GM21825 (cell line): Measurements from ENCODE around the gene PDE6A.
"Not testable (repeated sequence)": the region's sequence is repeated elsewhere in the genome, so short reads cannot be mapped to it uniquely, and the experiment has no call there.

ENCODE experiments used
- ATAC-seq: cut with Tn5 transposase; IDR thresholded peaks from one replicate; pipeline ENCODE4 v1.9.1; 2021; ENCODE audit warnings: mild to moderate bottlenecking, moderate library complexity; ENCODE audit not compliant: unreplicated experiment

Gene PDE6A

DNA sequence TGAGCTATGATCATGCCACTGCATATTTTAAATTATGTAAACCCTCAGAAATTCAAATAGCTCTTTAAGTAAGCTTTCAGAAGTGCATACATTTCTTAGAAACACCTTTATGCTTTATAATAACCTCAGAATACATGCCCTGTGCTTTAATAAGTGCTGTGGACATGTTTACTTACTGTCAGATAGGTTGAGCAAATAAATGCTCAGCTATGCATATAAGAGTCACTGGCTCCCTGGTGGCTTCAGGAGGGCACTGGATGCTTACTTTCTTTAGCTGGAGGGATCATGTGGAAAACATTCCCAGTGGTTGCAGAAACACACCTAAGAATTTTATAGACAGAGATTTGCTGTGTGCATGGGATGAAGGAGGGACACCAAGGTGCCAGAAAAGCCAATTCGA lies 74.4 kb downstream of the PDE6A start:
- ATAC-seq: no peak

DNA sequence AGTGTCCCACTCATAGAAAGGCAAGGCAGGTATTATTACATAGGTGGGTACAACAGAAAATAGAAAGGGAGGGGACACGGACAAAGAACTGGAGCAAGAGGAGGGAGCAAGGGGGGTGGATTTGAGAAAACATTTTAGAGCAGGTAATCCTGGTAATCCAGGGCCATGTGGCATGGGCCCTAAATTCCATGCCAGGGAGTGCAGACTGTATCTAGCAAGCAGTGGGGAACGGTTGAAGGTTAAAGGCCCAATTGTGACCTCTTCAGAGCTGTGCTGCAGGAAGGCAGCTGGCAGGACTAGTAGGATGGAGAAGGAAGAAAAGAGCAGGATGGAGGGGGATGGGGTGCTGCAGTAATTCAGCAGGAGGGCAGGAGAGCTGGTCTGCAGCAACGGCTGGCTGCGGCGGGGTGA lies 75.2 kb downstream of the PDE6A start:
- ATAC-seq: no peak

DNA sequence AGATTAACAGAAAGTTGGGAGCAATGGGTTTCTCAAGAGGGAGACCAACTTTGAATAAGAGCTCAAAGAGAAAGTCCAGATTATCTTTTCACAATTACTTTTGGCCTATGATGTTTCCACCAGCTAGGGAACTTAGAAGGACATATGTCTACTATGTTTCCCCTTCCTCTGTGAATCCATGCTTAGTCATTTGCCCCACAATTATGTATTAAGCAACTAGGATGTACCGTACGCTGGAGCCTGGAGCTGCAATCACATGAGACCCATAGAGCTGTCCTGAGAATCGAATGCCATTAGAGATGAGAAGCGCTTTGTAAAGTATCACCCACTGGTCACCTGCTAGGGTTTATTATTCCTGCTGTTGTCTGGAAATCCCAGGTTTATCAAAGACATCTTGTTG lies 78.8 kb downstream of the PDE6A start:
- no peak for ATAC-seq

DNA sequence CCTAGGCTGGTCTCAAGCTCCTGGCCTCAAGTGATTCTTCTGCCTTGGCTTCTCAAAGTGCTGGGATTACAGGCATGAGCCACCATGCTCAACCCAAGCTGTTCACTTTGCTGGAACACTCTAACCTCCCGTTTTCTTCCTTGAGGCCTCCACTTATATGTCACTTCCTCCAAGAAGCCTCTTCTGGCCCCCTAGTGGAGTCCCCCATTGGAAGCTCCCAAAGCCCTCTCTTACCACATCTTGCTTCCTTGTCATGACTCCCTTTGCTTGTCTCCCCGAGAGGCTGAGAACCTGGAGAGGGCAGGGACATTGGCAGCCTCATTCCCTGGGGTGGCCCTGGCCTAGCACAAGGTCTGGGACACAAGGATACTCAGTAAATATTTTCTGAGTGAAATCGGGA lies 80.8 kb downstream of the PDE6A start:
- no peak for ATAC-seq

DNA sequence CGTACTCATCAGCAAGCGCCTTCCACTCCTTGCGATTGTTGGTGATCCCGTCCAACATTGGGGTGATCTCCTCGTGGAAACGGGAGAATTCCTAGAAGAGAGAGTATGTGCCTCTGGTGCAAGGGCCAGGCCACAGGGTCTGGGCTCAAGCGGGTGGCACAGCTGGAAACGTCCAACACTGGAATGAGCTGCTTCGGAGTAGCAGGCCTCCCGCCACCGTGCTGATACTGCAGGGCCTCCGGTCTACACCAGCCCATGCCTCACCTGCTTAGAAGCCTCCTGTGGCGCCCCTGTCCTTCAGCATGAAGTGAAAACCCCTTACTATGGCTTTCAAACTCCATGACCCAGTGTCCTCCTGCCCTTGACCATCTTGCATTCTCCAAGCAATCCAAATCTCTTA lies 81.4 kb downstream of the PDE6A start:
- no peak for ATAC-seq

DNA sequence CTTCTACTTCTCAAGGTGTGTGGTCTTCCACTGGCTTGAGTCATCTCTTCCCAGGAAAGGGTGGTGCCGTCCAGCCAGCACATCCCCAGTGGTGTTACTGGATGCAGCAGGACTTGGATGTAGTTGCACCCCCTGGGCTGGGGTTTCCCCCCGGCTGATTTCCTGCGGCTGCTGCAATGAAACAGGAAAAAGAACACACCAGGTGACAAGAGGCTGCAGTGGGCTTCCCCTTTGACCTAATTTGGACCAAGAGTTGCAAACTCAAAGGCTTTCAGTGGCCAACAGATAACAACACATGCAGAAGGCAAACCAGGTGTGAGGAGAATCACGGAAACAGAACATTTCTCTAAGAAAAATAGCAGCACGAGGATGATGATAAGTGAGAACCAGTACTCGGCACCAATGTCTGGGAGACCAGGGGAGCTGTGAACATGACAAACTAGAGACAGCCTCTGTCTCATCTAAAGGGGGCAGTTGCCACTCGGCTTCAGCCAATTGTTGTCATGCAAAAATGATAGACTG lies 83.7 kb downstream of the PDE6A start:
- peak; percentile 83 for ATAC-seq

DNA sequence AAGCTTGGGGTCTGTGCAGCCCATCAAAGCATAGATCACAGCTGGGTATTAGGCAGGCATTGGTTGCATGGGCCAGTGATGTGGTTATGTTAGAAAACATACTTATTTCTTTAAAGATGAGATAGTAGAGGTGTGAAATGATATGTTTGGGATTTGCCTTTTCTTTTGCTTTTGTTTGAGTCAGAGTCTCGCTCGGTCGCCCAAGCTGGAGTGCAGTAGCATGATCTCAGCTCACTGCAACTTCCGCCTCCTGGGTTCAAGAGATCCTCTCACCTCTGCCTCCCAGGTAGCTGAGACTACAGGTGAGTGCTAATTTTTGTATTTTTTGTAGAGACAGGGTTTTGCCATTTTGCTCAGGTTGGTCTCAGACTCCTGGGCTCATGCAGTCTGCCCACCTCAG lies 84.8 kb downstream of the PDE6A start:
- no peak for ATAC-seq

DNA sequence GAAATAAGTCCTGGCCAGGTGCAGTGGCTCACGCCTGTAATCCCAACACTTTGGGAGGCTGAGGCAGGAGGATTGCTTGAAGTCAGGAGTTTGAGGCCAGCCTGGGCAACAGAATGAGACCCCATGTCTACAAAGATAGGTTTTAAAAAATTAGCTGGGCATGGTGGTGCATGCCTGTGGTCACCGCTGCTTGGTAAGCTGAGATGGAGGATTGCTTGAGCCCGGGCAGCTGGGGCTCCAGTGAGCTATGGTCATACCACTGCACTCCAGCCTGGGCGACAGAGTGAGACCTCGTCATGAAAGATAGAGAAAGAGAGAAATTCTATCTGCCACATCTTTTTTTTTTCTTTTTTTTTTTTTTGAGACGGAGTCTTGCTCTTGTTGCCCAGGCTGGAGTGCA lies 86.1 kb downstream of the PDE6A start:
- ATAC-seq: not testable (repeated sequence)

DNA sequence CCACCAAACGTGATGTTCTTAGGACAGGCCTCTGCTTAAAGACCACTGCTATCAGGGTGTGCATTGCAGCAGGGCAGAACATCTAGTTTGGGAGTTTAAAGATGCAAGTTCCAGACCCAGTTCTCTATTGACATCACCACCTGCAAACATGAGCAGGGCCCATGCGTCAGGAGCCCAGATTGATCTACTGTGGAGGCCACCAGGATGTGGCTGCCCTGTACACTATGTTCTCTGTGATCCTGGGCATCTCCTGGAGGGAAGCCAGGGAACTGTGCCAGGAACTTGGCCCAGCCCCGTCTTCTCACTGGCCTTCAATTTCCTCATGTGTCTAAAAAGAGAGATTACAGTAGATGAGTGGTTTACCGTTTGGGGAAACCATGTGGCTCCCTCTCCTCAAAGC lies 87.1 kb downstream of the PDE6A start:
- no peak for ATAC-seq

DNA sequence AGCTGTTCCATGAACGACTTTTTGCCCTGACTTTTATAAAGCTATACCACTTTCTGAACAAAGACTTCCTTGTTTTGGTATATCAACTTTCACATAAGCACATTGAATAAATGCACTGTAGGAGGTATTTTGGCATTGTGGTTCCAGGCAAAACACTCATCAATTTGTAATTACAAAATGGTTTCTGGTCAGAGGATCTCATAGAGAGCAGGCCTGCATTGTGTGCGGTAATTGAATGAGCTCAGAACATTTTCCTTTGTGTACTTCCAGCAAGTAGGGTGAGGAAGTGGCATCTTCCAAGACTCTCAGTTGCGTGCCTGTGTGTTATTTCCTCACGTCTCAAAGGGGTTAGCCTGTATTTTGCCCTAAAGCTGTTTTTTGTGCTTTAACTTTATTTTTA lies 89.2 kb downstream of the PDE6A start:
- ATAC-seq: no peak

DNA sequence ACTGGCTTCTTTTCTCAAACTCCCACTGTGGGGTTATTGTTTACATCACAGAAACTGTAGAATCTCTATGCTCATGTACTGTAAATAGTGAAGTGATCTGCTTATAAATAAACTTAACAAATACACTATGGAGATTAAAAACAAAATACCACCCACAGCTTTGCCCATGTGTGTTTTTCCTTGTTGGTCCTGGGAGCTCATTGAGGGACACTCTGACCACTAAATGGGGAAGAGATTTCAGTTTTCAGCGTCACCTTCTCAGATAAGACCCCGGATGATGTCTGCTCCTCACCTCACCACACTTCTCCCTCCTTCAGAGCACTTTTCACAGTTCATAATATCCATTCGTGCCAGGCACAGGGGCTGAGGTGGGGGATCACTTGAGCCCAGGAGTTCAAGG lies 89.7 kb downstream of the PDE6A start:
- no peak for ATAC-seq

DNA sequence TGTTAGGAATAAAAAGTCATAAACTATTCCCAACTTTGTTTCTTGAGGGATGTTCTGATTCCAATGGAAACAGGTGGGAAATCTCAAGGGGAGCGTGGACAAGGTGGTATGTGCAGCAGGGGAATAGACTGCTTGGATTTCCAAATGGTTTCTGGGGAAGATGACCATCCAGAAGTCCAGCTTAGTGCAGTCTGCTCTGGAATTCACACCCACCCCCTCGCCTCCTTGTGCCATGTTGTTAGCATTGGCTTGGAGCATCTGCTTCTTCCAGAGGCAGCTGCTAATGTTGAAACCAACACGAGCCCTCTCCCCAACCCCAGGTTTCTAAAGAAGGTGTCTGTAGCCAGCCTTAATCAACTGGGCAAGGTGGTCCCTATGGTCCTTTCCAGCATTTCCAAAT lies 90.9 kb downstream of the PDE6A start:
- ATAC-seq: no peak

DNA sequence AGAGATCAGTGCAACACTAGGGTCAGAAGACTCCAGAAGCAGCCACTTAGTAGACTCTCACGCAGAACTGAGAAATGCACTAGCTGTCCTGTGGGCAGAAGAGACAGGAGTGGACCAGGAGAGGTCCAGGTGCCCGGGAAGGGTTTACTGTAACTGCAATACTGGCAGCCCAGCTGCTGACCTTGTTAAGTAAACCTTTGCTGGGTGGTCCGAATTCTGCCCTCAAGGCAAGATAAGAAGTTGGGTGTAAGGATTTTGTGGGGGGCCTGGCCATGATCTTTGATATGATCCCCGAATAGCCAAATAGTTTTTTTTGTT lies 91.3 kb downstream of the PDE6A start:
- no peak for ATAC-seq

DNA sequence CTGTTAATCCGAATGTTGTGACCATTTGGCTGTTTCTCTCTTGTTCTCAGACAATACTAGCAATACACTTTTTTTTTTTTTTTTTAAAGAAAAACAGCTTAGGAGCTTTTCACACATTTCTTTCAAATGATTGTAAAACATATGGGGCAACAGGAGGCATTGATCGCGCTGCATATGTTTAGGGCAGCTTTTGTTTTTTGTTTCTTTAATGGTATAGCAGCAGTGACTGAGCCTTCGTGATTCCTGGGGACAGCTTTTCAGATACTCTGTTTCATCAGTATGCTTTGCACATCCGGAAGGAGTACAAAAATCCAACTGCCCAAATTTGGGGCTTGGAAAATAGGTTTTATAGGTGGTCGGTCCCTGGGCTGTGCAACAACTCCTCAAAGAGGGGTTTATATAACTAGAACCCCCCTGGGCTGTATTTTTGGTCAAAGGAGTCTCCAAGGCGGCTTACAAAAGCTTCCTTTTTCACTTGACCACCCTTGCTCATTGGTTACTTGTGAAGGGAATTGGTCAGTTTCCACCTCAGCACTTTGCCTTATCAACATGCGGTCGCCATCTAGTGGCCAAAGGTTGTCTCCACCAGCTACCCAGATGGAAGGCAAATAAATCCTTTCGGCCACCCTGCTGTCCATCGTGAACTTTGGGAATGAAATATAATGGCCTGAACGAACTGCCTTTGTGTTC lies 91.8 kb downstream of the PDE6A start:
- ATAC-seq: peak; percentile 58

DNA sequence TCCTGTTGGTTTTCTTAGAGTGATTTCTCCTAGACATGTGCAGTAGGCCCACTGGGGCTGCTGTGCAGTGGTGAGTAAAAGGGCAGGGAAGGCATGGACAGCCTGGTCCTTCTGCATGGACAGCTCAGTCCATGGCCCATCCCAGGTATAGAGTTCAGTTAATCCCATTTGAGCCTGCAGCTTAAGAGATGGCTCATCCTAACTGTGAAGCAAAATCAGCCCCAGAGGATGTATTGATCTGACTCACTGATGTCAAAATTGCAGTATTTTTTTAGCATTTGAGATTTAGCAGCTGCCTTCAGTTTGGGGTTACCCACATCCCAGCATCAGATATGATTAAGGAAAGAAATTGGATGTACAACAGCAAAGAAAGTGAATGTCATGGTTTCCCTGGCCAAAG lies 93.4 kb downstream of the PDE6A start:
- no peak for ATAC-seq

DNA sequence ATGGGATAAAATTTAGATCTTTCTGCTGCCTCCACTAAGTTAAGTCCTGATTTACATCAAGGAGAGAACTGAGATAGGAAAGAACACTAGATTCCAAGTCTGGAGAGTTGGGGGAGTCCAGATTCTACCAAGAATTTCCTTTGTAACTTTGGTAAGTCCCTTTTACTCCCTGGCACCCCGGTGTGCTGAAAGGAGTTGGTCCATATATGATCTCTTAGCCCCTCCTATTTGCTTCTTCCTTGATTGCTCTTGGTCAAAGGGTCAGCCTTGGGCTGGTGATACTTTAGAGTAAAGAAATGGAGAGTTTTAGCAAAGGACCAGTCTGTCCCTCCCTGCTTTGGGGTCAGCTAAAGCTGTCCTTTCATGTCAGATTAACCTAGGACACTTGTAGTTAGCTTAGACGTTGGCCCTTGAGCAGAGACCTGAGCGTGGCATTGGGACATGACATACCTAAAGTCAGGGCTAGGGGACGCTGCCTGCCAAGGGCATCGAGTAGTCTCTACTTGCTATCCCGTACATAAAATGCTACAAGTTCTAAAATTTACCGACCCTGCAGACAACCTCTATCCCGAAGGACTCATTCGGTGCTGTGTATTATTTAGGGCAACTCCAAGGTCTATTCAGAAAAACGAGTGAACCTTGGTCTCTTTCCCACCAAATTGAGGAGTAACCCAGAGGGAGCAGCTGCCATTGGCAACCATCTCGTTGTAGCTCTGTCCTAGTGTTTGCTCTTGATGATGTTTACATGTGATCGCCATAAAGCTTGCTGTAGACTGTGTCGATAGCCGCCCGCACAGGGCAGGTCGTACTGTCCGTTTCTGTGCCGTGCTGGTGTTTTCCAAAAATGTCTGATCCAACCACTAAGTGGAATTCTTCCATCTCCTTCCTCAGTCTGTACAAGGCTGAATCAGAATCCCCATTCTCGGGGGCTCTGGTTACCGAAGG lies 94.4 kb downstream of the PDE6A start:
- ATAC-seq: no peak

DNA sequence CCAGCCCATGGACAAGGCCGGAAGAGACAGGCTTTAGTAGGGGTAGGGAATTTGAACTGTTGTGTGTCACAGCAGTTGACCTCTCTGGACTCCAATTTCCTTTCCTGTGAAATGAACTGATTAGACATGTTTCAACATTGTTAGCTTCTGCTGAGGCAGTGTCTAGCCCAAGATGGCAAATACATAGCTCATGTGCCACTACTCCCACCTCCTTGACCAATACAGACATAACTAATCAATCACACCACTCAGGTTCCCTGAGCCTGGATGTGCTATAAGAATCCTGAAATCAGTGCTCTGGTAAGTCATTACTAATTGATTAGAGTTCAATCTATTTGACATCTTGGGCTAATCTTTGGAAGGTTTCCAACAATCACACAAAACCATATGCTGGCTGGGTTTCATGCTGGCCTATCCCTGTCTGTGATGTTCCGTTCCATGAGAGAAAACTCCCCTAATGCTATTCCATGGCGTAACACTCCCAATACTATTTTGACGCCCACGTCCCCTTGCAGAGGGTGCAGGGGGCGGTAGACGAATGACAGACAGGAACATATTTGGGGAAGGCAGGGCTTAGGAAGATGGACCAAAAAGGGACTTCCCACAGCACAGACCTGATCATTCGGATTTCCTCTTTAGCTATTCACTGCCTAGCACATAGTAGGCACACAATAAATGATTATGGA lies 95.2 kb downstream of the PDE6A start:
- no peak for ATAC-seq

DNA sequence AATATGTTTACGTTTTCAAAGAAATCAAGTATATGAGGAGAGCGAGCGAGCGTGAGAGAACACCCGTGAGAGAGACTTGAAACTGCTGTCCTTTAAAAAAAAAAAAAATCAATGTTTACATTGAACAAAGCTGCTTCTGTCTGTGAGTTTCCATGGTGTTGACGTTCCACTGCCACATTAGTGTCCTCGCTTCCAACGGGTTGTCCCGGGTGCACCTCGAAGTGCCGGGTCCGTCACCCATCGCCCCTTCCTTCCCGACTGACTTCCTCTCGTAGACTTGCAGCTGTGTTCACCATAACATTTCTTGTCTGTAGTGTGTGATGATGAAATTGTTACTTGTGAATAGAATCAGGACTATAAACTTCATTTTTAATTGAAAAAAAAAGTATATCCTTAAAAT lies 97.0 kb downstream of the PDE6A start:
- no peak for ATAC-seq

DNA sequence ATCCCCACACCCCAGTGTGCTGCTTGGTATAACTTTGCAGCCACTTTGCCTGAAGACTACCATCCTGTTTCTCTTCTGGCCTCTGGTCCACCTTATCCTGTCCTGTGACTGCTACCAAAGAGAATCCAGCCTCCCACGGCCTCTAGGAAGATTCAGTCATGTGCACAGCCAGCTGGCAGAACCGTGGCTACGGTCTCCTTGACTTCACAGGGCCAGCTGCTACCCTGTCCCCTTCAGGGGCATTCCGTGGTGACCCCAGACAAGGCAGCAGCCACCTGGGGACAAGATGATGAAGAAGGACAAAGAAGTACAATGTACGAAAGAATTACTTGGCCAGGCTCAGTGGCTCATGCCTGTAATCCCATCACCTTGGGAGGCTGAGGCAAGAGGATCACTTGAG lies 98.6 kb downstream of the PDE6A start:
- no peak for ATAC-seq

DNA sequence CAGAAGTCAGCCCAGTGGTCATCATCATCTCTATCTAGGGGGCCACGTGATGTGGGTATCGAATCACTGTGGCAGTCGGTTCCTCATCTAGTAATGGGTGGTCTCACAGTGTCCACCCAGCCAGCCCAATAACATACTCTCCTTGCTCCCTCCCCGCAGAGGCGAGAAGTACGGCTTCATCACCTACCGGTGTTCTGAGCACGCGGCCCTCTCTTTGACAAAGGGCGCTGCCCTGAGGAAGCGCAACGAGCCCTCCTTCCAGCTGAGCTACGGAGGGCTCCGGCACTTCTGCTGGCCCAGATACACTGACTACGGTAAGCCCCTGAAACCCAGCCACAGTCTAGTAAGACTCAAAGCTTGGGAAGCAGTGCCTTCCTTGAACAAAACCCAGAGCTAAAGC lies 99.0 kb downstream of the PDE6A start:
- ATAC-seq: no peak

DNA sequence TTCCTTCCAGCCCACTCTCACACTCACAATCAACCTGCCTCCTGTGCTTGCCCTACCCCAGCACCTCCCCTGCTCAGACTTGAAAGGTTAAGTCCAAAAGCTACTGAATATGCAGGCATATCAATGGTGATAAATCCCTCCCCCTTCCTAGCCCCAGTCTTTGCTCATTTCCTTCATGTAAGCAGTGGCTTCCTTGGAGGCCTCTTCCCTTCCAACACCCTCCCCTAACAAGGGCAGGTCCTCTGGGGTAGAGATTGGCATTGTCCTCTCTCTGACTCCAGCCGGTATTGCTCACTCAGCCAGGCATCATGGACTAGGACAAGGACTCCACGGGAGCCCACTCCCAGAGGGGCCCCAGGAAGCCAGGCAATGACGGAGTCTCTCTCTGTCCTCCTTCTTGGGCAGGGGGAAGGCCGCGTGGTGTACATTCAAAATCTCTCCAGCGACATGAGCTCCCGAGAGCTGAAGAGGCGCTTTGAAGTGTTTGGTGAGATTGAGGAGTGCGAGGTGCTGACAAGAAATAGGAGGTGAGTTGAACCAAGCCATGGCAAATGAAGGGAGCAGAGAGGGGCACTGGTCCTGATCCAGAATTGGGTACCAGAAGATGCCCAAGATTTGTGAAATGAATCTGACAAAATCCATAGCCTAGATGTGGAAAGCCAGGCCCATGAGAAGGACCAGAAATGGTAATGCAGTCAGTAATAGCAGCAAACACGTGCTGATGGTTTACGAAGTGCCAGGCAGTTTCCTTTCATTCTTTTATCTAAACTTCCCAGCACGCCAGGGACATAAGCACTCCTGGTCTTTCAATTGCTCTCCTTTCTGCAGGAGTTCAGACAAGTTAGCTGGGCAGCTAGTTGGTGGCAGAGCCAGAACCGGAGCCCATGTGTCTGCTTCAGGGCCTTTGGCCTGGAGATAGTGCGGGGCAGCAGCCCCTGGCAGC lies 102.5 kb downstream of the PDE6A start:
- ATAC-seq: no peak
